NCI-H146 (cell line): ENCODE results near the gene ATL3.
"Not testable (repeated sequence)": the region's sequence is repeated elsewhere in the genome, so short reads cannot be mapped to it uniquely, and the experiment has no call there.

Experiments used
- DNase-seq: peaks from one replicate; lab custom pipeline; 2025; lab: John Stamatoyannopoulos, UW

ATL3 gene

GRCh38 chr11:63619967-63620366 lies 51.2 kb downstream of the ATL3 start:
- peak; percentile 13 for DNase-seq

GRCh38 chr11:63617686-63618085 lies 53.5 kb downstream of the ATL3 start:
- DNase-seq, result not testable (repeated sequence)

- DNase-seq, result no peak
Measured at GRCh38 chr11:63616953-63617352, 54.2 kb downstream of the ATL3 start.

GRCh38 chr11:63614136-63614671 lies 57.0 kb downstream of the ATL3 start, which contains the start of gene PLAAT3:
PLAAT3 (minus strand) TSS chr11:63614433; CDS start chr11:63614014, 419 bp downstream.
- DNase-seq, result peak; percentile 78

- peak; percentile 47 for DNase-seq
Measured at GRCh38 chr11:63613517-63614135, 57.5 kb downstream of the ATL3 start.

GRCh38 chr11:63612181-63612580 lies 59.0 kb downstream of the ATL3 start:
- DNase-seq, result no peak

GRCh38 chr11:63611395-63611747 lies 59.8 kb downstream of the ATL3 start:
- DNase-seq, result no peak

GRCh38 chr11:63610604-63611394 lies 60.4 kb downstream of the ATL3 start:
- DNase-seq, result peak; percentile 84

GRCh38 chr11:63609971-63610580 lies 61.1 kb downstream of the ATL3 start:
- no peak for DNase-seq

GRCh38 chr11:63609536-63609935 lies 61.6 kb downstream of the ATL3 start:
- no peak for DNase-seq

GRCh38 chr11:63608353-63609345 lies 62.5 kb downstream of the ATL3 start:
- DNase-seq, result no peak

- peak; percentile 37 for DNase-seq
Measured at GRCh38 chr11:63603180-63603518, 68.0 kb downstream of the ATL3 start.

GRCh38 chr11:63602290-63603179 lies 68.6 kb downstream of the ATL3 start:
- DNase-seq, result not testable (repeated sequence)

- no peak for DNase-seq
Measured at GRCh38 chr11:63599211-63600122, 71.7 kb downstream of the ATL3 start.

- no peak for DNase-seq
Measured at GRCh38 chr11:63598556-63598955, 72.6 kb downstream of the ATL3 start.

GRCh38 chr11:63595296-63595695 lies 75.9 kb downstream of the ATL3 start:
- DNase-seq, result no peak

- peak; percentile 33 for DNase-seq
Measured at GRCh38 chr11:63592975-63593395, 78.2 kb downstream of the ATL3 start.

GRCh38 chr11:63590024-63590788 lies 81.0 kb downstream of the ATL3 start:
- DNase-seq, result no peak

- DNase-seq, result no peak
Measured at GRCh38 chr11:63589000-63589399, 82.2 kb downstream of the ATL3 start.
